GM12878 (cell line): ENCODE data around the gene PDXP. TPM values are rescaled to one million over a fixed set of nuclear protein-coding genes. Genes with fewer than 3 reads are reported as not detected.

Experiments used
- ATAC-seq: fragments of 200-7000 bp; cut with Tn5 transposase; 3 replicates; pipeline ENCODE4 v1.9.1; 2020; ENCODE audit warnings: mild to moderate bottlenecking, moderate library complexity
- BruUV-seq: library from RNA; stranded (reverse); fragments of 400-500 nt; replicated peaks from 2 replicates; lab custom pipeline; 2021; lab: Mats Ljungman, UMichigan
- CTCF ChIA-PET: fragments of 300-600 bp; sonication (Branson Sonifier 250); formaldehyde crosslinking; extraction: SDS; loops from one replicate; lab custom pipeline; 2021; ENCODE audit warnings: inconsistent platforms; lab: Yijun Ruan, JAX
- POLR2A ChIA-PET: fragments of 350-600 bp; formaldehyde crosslinking; extraction: SDS; loops from one replicate; lab custom pipeline; 2021; ENCODE audit warnings: inconsistent platforms; lab: Charles Lee
- RAD21 ChIA-PET: fragments of 300-600 bp; sonication (Branson Sonifier 250); formaldehyde crosslinking; loops from one replicate; lab custom pipeline; 2023; ENCODE audit warnings: antibody characterized with exemption; ENCODE audit not compliant: unreplicated experiment; lab: Charles Lee
- SMC1A ChIA-PET: fragments of 300-600 bp; sonication (Branson Sonifier 250); formaldehyde crosslinking; loops from one replicate; lab custom pipeline; 2023; ENCODE audit not compliant: unreplicated experiment, uncharacterized antibody; lab: Charles Lee
- DNase-seq: peaks from one replicate; pipeline ENCODE4 v3.0.0-alpha.2; 2011; ENCODE audit warnings: low read depth, low spot score
- FAIRE-seq: peaks from 3 replicates; lab custom pipeline; 2011; peaks lifted over from hg19 to GRCh38; lab: Jason Lieb, UNC
- H2AFZ ChIP-seq: 2 replicates; pipeline ENCODE4 v1.6.0; 2011; ENCODE audit warnings: low read depth, low read length, control low read depth; ENCODE audit not compliant: control insufficient read depth
- H3K27ac ChIP-seq: 2 replicates; pipeline ENCODE4 v1.5.1; 2011; ENCODE audit warnings: control low read depth; ENCODE audit not compliant: control insufficient read depth, insufficient read depth
- H3K27me3 ChIP-seq, 2 experiments: replicated peaks in 1 of 2; 2 replicates each; pipeline versions ENCODE4 v1.6.0 to v1.6.1; 2011; ENCODE audit warnings: low read length in 1 of 2; ENCODE audit not compliant: control insufficient read depth in 2 of 2, insufficient read depth in 2 of 2
- H3K36me3 ChIP-seq, 2 experiments: 2 replicates each; pipeline ENCODE4 v1.5.1; 2011; ENCODE audit warnings: low read length in 1 of 2; ENCODE audit not compliant: control insufficient read depth in 2 of 2, insufficient read depth in 2 of 2
- H3K4me1 ChIP-seq: 2 replicates; pipeline ENCODE4 v1.6.1; 2011; ENCODE audit warnings: mild to moderate bottlenecking, low read length, moderate library complexity, mixed read lengths; ENCODE audit not compliant: control insufficient read depth, insufficient read depth
- H3K4me2 ChIP-seq: 2 replicates; pipeline ENCODE4 v1.6.0; 2011; ENCODE audit warnings: control low read depth; ENCODE audit not compliant: control insufficient read depth, insufficient read depth
- H3K4me3 ChIP-seq: fragments of 200-600 bp; sonication (generic); 2 replicates; pipeline ENCODE4 v1.5.1; 2016
- H3K79me2 ChIP-seq: 2 replicates; pipeline ENCODE4 v1.6.0; 2011; ENCODE audit warnings: low read length; ENCODE audit not compliant: control insufficient read depth, insufficient read depth
- H3K9ac ChIP-seq: 2 replicates; pipeline ENCODE4 v1.8.0; 2011; ENCODE audit warnings: low read length, control low read depth, mixed read lengths; ENCODE audit not compliant: control insufficient read depth, insufficient read depth
- H3K9me3 ChIP-seq: replicated peaks from 3 replicates; pipeline ENCODE4 v1.5.1; 2011; ENCODE audit warnings: mild to moderate bottlenecking, low read length; ENCODE audit not compliant: control insufficient read depth, insufficient read depth
- H4K20me1 ChIP-seq: 2 replicates; pipeline ENCODE4 v1.6.0; 2011; ENCODE audit not compliant: control insufficient read depth, insufficient read depth
- BMI1 ChIP-seq: fragments of 450-650 bp; IDR thresholded peaks from 2 replicates; pipeline ENCODE4 v1.6.1; 2016; ENCODE audit warnings: mild to moderate bottlenecking, moderate library complexity, borderline replicate concordance
- CUX1 ChIP-seq: IDR thresholded peaks from 2 replicates; pipeline ENCODE4 v1.6.1; 2012; ENCODE audit warnings: improper control_type of control experiment, low read depth, low read length; ENCODE audit not compliant: insufficient replicate concordance
- SPI1 ChIP-seq: IDR thresholded peaks from 2 replicates; pipeline ENCODE4 v1.6.1; 2011; ENCODE audit warnings: low read depth, mild to moderate bottlenecking, low read length, moderate library complexity, borderline replicate concordance; ENCODE audit not compliant: insufficient read depth
- ZBED1 ChIP-seq: IDR thresholded peaks from 2 replicates; pipeline ENCODE4 v1.6.1; 2016; ENCODE audit warnings: borderline replicate concordance
- WGBS: methylation state at CpG from one replicate; pipeline ENCODE4 v1.1.6; 2016; ENCODE audit warnings: low lambda C conversion rate; ENCODE audit not compliant: insufficient replicate concordance, insufficient coverage; ENCODE audit errors: missing lambda C conversion rate; 5-methylcytosine and 5-hydroxymethylcytosine counted together
- in situ Hi-C: fragments of 300-500 bp; cut with MboI; formaldehyde crosslinking; loops from 9 replicates; pipeline ENCODE4 v1.14.3; 2018; ENCODE audit warnings: mixed read lengths
- intact Hi-C: fragments of 100-400 bp; cut with micrococcal nuclease; formaldehyde crosslinking; loops from one replicate; pipeline ENCODE4 v1.14.2; 2022; ENCODE audit not compliant: unreplicated experiment
- polyA plus RNA-seq, 11 experiments: library from polyadenylated mRNA; depleted of rRNA in 4 of 11; unstranded in 6 of 11; stranded (reverse) in 5 of 11; fragments of >200 nt; fragmentation: Nextera tagmentation in 4 of 11; fragmentation: Illumina TruSeq in 1 of 11; extraction: Ambion mirVana in 4 of 11; extraction: Trizol in 1 of 11; gene quantifications; 1 replicate in 1 of 11; 2 replicates in 10 of 11; pipeline versions ENCODE4 v1.2.1 to v1.2.3, GENCODE V29; 2011 to 2016; ENCODE audit warnings: inconsistent platforms in 2 of 11, missing spikeins in 2 of 11, low read depth in 1 of 11
- total RNA-seq, 4 experiments: library from RNA; depleted of rRNA in 3 of 4; stranded (reverse); fragments of >200 nt in 3 of 4; fragmentation: Illumina TruSeq in 1 of 4; extraction: Trizol in 1 of 4; gene quantifications; 2 replicates each; pipeline versions ENCODE4 v1.2.1 to v1.2.3, GENCODE V29; 2013 to 2021

PDXP gene
- total and polyA plus RNA-seq, 10 of the 15 experiments (the other 5 are each of a cell fraction or from before 2014, with no cell fraction given), result 4.4 to 56.7 (median 34.6) TPM

- no peak overlapping the region for H3K4me2 ChIP-seq
- ATAC-seq, result no peak
- DNase-seq, result no peak
- H3K27me3 ChIP-seq, result no peaks in the 10 kb centered on the region
- peaks cover 18% of the 10 kb centered on the region for H3K79me2 ChIP-seq
- 85% methylated on average over 7 of the region's 7 CpGs for WGBS
- H3K9ac ChIP-seq, result no peak overlapping the region
- no peak for TF ChIP-seq CUX1
- no peak for TF ChIP-seq BMI1
- no peak for TF ChIP-seq ZBED1
- TF ChIP-seq SPI1, result no peak
- TF ChIP-seq, all 136 proteins: peak for 0
- H2AFZ ChIP-seq, result no peak overlapping the region
- BruUV-seq, result no TSS peak
- no peak for FAIRE-seq
- ChIA-PET CTCF (no interaction called here), POLR2A (no interaction called here), SMC1A (no interaction called here), RAD21 (no interaction called here)
- no peaks in the 10 kb centered on the region for H4K20me1 ChIP-seq
- in situ Hi-C loops, result no loop called here
- no peak overlapping the region for H3K4me3 ChIP-seq
- no peaks in the 10 kb centered on the region for H3K9me3 ChIP-seq
- intact Hi-C loops, result no loop called here
- peaks cover 10% of the 10 kb centered on the region for H3K4me1 ChIP-seq
- H3K36me3 ChIP-seq, result peaks cover 9 to 23% of the 10 kb centered on the region in 2 experiments; a peak in 3 of 4 replicates
- H3K27ac ChIP-seq, result no peak overlapping the region
These were observed 31.9 kb downstream of the PDXP start for GRCh38 chr22:37690407-37690806.
